Tibial artery (tissue), 4 donors: ENCODE measurements around the gene RPS2.

Experiments used
- DNase-seq, 2 donors: peaks; one replicate each; pipeline ENCODE4 v3.0.0-alpha.2; 2019
- H3K27ac ChIP-seq, 2 donors: fragments of 200-600 bp; sonication (generic) in 1 of 2; 1 replicate in 1 of 2; 2 replicates in 1 of 2; pipeline ENCODE4 v1.5.1; 2018 to 2019; ENCODE audit warnings: mild to moderate bottlenecking in 1 of 2
- H3K27me3 ChIP-seq, 2 donors: fragments of 200-600 bp; sonication (generic) in 1 of 2; one replicate each; pipeline versions ENCODE4 v1.5.1 to v1.6.0; 2016 to 2019
- H3K36me3 ChIP-seq, 3 donors: fragments of 200-600 bp; sonication (generic) in 2 of 3; one replicate each; pipeline ENCODE4 v1.5.1; 2016 to 2019; ENCODE audit warnings: mild to moderate bottlenecking in 2 of 3
- H3K4me1 ChIP-seq, 4 donors: fragments of 200-600 bp; sonication (generic) in 2 of 4; 1 replicate in 3 of 4; 2 replicates in 1 of 4; pipeline ENCODE4 v1.5.1; 2016 to 2019
- H3K4me3 ChIP-seq, 2 donors: fragments of 200-600 bp; sonication (generic) in 1 of 2; 1 replicate in 1 of 2; 2 replicates in 1 of 2; pipeline ENCODE4 v1.5.1; 2018 to 2019; ENCODE audit warnings: mild to moderate bottlenecking in 2 of 2
- H3K9me3 ChIP-seq, 3 donors: fragments of 200-600 bp; sonication (generic) in 1 of 3; one replicate each; pipeline ENCODE4 v1.5.1; 2016 to 2019
- CTCF ChIP-seq, 2 experiments: fragments of 200-600 bp in 1 of 2; fragments of 450-650 bp in 1 of 2; IDR thresholded peaks; one replicate each; pipeline ENCODE4 v1.5.1; 2017 to 2019; ENCODE audit warnings: antibody characterized with exemption in 2 of 2, mild to moderate bottlenecking in 1 of 2, moderate library complexity in 1 of 2
- intact Hi-C: fragments of 100-400 bp; cut with DNase I; formaldehyde crosslinking; loops from one replicate; pipeline ENCODE4 v1.15.0; 2023; ENCODE audit warnings: low total_unique reads

Gene RPS2

GRCh38 chr16:1997494-1998359, 33.1 kb upstream of the RPS2 start:
- Histone ChIP-seq H3K9me3 (no peaks in the 10 kb centered on the region), H3K4me3 (no peak overlapping the region), H3K4me1 (no peaks in the 10 kb centered on the region), H3K36me3 (peaks cover 50 to 61% (median 52%) of the 10 kb centered on the region in 3 donors), H3K27me3 (peaks cover 0 to 5% of the 10 kb centered on the region in 2 donors), H3K27ac (no peak overlapping the region)
- DNase-seq = no peak
- no peak for TF ChIP-seq CTCF (IDR thresholded peaks at IDR 0.05)
- intact Hi-C loops = no loop called here

GRCh38 chr16:1993731-1994131, 29.1 kb upstream of the RPS2 start:
- peaks cover 0 to 35% (median 30%) of the 10 kb centered on the region in 4 donors for H3K4me1 ChIP-seq
- no peaks in the 10 kb centered on the region for H3K9me3 ChIP-seq
- H3K27me3 ChIP-seq = peaks cover 3 to 43% of the 10 kb centered on the region in 2 donors
- H3K4me3 ChIP-seq = no peak overlapping the region
- peaks cover 11 to 21% (median 17%) of the 10 kb centered on the region in 3 donors for H3K36me3 ChIP-seq
- H3K27ac ChIP-seq = no peak overlapping the region
- intact Hi-C loops = no loop called here
- TF ChIP-seq CTCF (IDR thresholded peaks at IDR 0.05) = no peak
- no peak for DNase-seq

GRCh38 chr16:1992704-1993317, 28.2 kb upstream of the RPS2 start:
- Histone ChIP-seq H3K4me1 (peaks cover 0 to 35% (median 30%) of the 10 kb centered on the region in 4 donors), H3K36me3 (peaks cover 2 to 12% (median 7%) of the 10 kb centered on the region in 3 donors), H3K9me3 (no peaks in the 10 kb centered on the region), H3K27ac (no peak overlapping the region), H3K4me3 (peak overlapping the region in 1 of 2 donors; percentile 42), H3K27me3 (peaks cover 3 to 48% of the 10 kb centered on the region in 2 donors)
- DNase-seq = no peak
- TF ChIP-seq CTCF (IDR thresholded peaks at IDR 0.05) = no peak
- intact Hi-C loops = no loop called here

GRCh38 chr16:1991948-1992703, 27.5 kb upstream of the RPS2 start:
- DNase-seq = peak; percentile 90 to 92
- Histone ChIP-seq H3K27ac (no peak overlapping the region), H3K4me3 (peak overlapping the region; percentile 41 to 42), H3K9me3 (no peaks in the 10 kb centered on the region), H3K27me3 (peaks cover 3 to 48% of the 10 kb centered on the region in 2 donors), H3K36me3 (peaks cover 0 to 14% (median 4%) of the 10 kb centered on the region in 3 donors), H3K4me1 (peaks cover 0 to 35% (median 30%) of the 10 kb centered on the region in 4 donors)
- intact Hi-C loops = no loop called here
- no peak for TF ChIP-seq CTCF (IDR thresholded peaks at IDR 0.05)

GRCh38 chr16:1991588-1991947, 26.9 kb upstream of the RPS2 start:
- peaks cover under 1 to 14% (median 1%) of the 10 kb centered on the region in 3 donors for H3K36me3 ChIP-seq
- no peak overlapping the region for H3K27ac ChIP-seq
- H3K9me3 ChIP-seq = no peaks in the 10 kb centered on the region
- intact Hi-C loops = no loop called here
- H3K4me1 ChIP-seq = peaks cover 0 to 35% (median 30%) of the 10 kb centered on the region in 4 donors
- DNase-seq = no peak
- peaks cover 3 to 48% of the 10 kb centered on the region in 2 donors for H3K27me3 ChIP-seq
- peak overlapping the region; percentile 41 to 42 for H3K4me3 ChIP-seq
- TF ChIP-seq CTCF (IDR thresholded peaks at IDR 0.05) = no peak
